Tibial nerve (tissue), 4 donors: Measurements from ENCODE around the gene EEIG2.

Experiments
- EP300 ChIP-seq, 2 donors: sonication (generic); formaldehyde crosslinking; IDR thresholded peaks; one replicate each; pipeline ENCODE4 v1.6.1; 2017; ENCODE audit warnings: antibody characterized with exemption in 2 of 2, mild to moderate bottlenecking in 1 of 2
- POLR2A ChIP-seq, 2 donors: fragments of 450-650 bp; IDR thresholded peaks; one replicate each; pipeline ENCODE4 v1.6.1; 2017; ENCODE audit warnings: antibody characterized with exemption in 2 of 2, mild to moderate bottlenecking in 2 of 2, moderate library complexity in 2 of 2
- TF ChIP-seq, protein P1 (sequence below), 5 experiments: fragments of 200-600 bp in 3 of 5; fragments of 450-650 bp in 2 of 5; sonication (generic) in 3 of 5; IDR thresholded peaks; one replicate each; pipeline ENCODE4 v1.5.1; 2016 to 2019; ENCODE audit warnings: antibody characterized with exemption in 5 of 5, mild to moderate bottlenecking in 3 of 5, moderate library complexity in 2 of 5

DNA sequence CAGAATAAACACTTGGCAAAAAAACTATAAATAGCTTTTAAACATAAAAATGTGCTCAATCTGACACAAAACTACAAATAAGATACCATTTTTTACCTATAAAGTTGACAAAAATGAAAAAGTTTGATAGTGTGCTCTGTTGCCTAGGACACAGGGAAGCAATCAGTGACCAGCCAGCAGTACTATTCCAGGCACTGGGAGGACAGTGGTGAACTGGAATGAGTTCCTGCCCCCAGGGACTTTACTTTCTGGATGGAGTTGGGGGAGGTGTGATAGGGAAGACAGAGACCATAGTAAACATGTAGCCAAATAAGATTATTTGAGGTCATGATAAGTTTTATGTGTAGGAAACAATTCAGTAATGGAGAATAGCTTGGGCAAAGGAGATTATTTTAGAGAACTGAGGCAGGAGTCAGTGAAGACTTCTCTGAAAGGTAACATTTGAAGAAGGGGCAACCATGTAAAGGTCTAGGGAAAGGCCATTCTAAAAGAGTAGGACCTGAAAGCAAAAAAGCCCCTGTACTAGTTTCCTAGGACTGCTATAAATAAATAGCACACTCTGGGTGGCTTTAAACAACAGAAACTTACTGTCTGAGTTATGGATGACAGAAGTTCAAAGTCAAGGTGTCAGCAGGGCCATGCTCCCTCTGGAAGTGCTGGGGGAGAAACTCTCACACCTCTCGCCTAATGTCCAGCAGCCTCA lies 42.0 kb downstream of the EEIG2 start:
- TF ChIP-seq, protein P1, sequence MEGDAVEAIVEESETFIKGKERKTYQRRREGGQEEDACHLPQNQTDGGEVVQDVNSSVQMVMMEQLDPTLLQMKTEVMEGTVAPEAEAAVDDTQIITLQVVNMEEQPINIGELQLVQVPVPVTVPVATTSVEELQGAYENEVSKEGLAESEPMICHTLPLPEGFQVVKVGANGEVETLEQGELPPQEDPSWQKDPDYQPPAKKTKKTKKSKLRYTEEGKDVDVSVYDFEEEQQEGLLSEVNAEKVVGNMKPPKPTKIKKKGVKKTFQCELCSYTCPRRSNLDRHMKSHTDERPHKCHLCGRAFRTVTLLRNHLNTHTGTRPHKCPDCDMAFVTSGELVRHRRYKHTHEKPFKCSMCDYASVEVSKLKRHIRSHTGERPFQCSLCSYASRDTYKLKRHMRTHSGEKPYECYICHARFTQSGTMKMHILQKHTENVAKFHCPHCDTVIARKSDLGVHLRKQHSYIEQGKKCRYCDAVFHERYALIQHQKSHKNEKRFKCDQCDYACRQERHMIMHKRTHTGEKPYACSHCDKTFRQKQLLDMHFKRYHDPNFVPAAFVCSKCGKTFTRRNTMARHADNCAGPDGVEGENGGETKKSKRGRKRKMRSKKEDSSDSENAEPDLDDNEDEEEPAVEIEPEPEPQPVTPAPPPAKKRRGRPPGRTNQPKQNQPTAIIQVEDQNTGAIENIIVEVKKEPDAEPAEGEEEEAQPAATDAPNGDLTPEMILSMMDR (IDR thresholded peaks at IDR 0.05): no peak
- no peak for TF ChIP-seq EP300 (IDR thresholded peaks at IDR 0.05)
- TF ChIP-seq POLR2A (IDR thresholded peaks at IDR 0.05): no peak
